Endothelial cell of coronary artery (primary cell): ENCODE measurements around the gene BARHL1. TPM values are rescaled to one million over a fixed set of nuclear protein-coding genes. Genes with fewer than 3 reads are reported as not detected.

ENCODE experiments used
- total RNA-seq: library from RNA; depleted of rRNA; stranded (reverse); fragments of >200 nt; gene quantifications from 2 replicates; pipeline ENCODE4 v1.2.3, GENCODE V29; 2014

BARHL1 gene
- total RNA-seq: not detected in 2 replicates

DNA sequence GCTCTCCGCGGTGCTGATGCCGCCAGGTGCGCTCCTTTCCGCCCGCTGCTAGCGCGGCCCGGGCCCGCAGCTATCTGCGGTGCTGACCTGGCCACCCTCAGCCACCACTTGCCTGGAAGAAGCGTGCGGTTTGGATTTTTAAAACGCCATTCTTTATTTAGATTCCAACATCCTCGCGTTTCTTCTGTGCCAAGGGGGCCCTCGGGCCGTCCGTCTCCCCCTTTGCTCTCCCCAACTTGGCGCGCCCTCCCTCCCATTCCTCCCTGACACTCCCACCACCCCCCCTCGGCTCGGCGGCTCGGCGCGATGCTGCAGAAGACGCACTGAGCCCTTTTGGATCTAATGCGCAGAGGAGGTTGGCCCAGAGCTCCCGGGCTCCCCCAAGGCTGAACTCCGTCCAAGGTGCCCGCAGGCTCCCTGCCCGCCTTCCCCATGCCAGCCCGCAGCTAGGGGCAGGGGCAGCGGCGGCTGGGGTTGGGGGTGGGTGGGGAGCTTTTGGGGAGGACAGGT is at the start of gene BARHL1:
Gene BARHL1 (plus strand): TSS at position 331 of the 510 bp plus-strand sequence. CDS start 192 bp downstream, outside the sequence.

Other genes starting within 250 kb of the BARHL1 start
- 68.6 and 68.8 TPM in 2 replicates for gene SETX, start 227.6 kb upstream of the BARHL1 start, total RNA-seq
- 10.1 and 10.4 TPM in 2 replicates for gene TTF1, start 175.8 kb upstream of the BARHL1 start, total RNA-seq
- 0.09 TPM in 1 of 2 replicates, not detected in the other for gene CFAP77, start 172.4 kb upstream of the BARHL1 start, total RNA-seq
- 11.7 and 13.2 TPM in 2 replicates for gene DDX31, start 87.4 kb downstream of the BARHL1 start, total RNA-seq
- 14.3 and 15.0 TPM in 2 replicates for gene GTF3C4, start 87.9 kb downstream of the BARHL1 start, total RNA-seq